ENCODE measurements around the gene RAD51C.
"Not testable (repeated sequence)": the region's sequence is repeated elsewhere in the genome, so short reads cannot be mapped to it uniquely, and the experiment has no call there.

RAD51C gene

DNA sequence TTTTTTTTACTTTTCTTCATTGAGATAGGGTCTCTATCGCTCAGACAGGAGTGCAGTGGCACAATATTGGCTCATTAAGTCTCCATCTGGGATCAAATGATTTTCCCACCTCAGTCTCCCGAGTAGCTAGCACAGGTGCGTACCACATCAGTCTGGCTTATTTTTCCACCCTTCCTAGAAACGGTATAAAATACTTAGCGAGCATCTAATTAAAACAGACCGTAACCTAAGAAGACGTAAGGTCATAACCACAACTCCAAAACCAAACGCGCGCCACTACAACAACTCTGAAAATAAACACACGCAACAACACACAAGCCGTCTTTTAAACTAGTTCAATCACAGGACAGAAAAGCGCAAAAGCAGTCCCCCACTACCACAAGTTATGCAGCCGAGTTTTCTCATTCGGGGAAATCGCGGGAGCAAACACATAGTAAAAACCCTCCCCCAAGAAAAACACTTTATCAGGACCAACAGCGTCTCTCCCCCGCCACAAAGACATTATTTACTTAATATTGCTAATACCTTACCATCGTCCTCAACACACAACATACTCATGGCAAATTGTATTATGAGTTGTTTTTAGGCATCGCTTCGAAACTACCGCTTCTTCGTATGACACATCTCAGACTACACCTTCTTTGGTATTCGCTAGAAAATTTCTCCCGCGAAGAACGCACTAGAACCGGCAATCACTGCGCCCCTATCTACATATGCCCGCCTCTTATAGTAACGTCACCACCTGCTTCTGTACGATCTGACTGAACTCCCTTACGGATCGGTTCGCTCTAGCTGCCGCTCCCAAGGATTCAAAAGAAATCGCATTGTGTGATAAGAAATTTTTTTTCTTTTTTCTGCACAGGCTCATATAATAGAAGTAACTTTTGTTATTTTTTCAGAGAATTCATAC lies 33.3 kb upstream of the RAD51C start:
- Histone ChIP-seq H3K27ac (ENCODE audit: low read length) (peak overlapping the region; percentile 80), H4K20me1 (ENCODE audit: insufficient read depth, low read length) (no peaks in the 10 kb centered on the region), H3K27me3 (ENCODE audit: low read depth, low read length) (no peaks in the 10 kb centered on the region), H3K4me2 (ENCODE audit: low read length) (peak overlapping the region; percentile 65), H3K36me3 (replicated peaks; ENCODE audit: low read depth, low read length) (no peaks in the 10 kb centered on the region), H3K4me1 (ENCODE audit: low read length) (peaks cover 5% of the 10 kb centered on the region), H3K9me3 (ENCODE audit: insufficient read depth, low read length) (no peaks in the 10 kb centered on the region), H3K4me3 (ENCODE audit: low read length) (peak overlapping the region; percentile 83), H2AFZ (ENCODE audit: low read depth, low read length) (peak overlapping the region; percentile 44), H3K79me2 (ENCODE audit: low read length) (no peaks in the 10 kb centered on the region), H3K9ac (ENCODE audit: low read length) (peak overlapping the region; percentile 66)
- TF ChIP-seq EZH2phosphoT487 (IDR thresholded peaks at IDR 0.05; ENCODE audit: low read depth) (no peak), CTCF (IDR thresholded peaks at IDR 0.05; ENCODE audit: low read depth, low read length) (no peak)

- H3K27ac ChIP-seq (ENCODE audit: low read length); H4K20me1 ChIP-seq (ENCODE audit: insufficient read depth, low read length); H3K27me3 ChIP-seq (ENCODE audit: low read depth, low read length); H3K9me3 ChIP-seq (ENCODE audit: insufficient read depth, low read length); H3K79me2 ChIP-seq (ENCODE audit: low read length); H3K4me1 ChIP-seq (ENCODE audit: low read length); H3K36me3 ChIP-seq (replicated peaks; ENCODE audit: low read depth, low read length): not testable (repeated sequence)
- Histone ChIP-seq H2AFZ (ENCODE audit: low read depth, low read length) (peak overlapping the region; percentile 44), H3K9ac (ENCODE audit: low read length) (peak overlapping the region; percentile 66), H3K4me3 (ENCODE audit: low read length) (peak overlapping the region; percentile 83), H3K4me2 (ENCODE audit: low read length) (peak overlapping the region; percentile 65)
These were observed 32.7 kb upstream of the RAD51C start for GRCh38 chr17:58659714-58660084.

- H2AFZ ChIP-seq (ENCODE audit: low read depth, low read length): no peak overlapping the region
- TF ChIP-seq CTCF (IDR thresholded peaks at IDR 0.05; ENCODE audit: low read depth, low read length) (no peak), EZH2phosphoT487 (IDR thresholded peaks at IDR 0.05; ENCODE audit: low read depth) (no peak)
- no peaks in the 10 kb centered on the region for H3K27me3 ChIP-seq (ENCODE audit: low read depth, low read length)
- H3K36me3 ChIP-seq (replicated peaks; ENCODE audit: low read depth, low read length): no peaks in the 10 kb centered on the region
- peaks cover 5% of the 10 kb centered on the region for H3K4me1 ChIP-seq (ENCODE audit: low read length)
- H3K79me2 ChIP-seq (ENCODE audit: low read length): no peaks in the 10 kb centered on the region
- H3K27ac ChIP-seq (ENCODE audit: low read length): no peak overlapping the region
- no peaks in the 10 kb centered on the region for H4K20me1 ChIP-seq (ENCODE audit: insufficient read depth, low read length)
- H3K4me3 ChIP-seq (ENCODE audit: low read length): no peak overlapping the region
- H3K9me3 ChIP-seq (ENCODE audit: insufficient read depth, low read length): no peaks in the 10 kb centered on the region
- H3K9ac ChIP-seq (ENCODE audit: low read length): no peak overlapping the region
- H3K4me2 ChIP-seq (ENCODE audit: low read length): no peak overlapping the region
These were observed 31.8 kb upstream of the RAD51C start for GRCh38 chr17:58660621-58661020.

DNA sequence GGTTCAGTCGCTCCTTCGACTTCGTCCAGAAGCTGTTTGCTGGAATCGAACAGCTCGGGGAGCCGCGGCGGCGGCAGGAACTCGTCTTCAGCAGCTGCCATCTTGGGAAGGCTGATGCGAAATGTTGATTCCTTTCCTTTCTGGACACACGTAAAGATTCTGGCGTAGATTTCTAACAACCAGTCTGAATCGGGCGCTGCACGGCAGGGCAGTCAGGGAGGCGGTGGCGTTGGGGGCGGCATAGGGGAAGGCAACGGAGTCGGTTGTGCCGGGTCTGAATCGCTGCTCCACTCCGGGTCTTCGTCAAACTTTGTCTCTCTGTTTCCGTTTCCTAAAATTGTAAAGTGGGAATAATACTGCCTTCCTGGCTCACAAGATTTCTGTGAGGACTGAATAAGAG lies 30.9 kb upstream of the RAD51C start:
- H3K36me3 ChIP-seq (replicated peaks; ENCODE audit: low read depth, low read length): no peaks in the 10 kb centered on the region
- H3K27ac ChIP-seq (ENCODE audit: low read length): no peak overlapping the region
- no peaks in the 10 kb centered on the region for H3K79me2 ChIP-seq (ENCODE audit: low read length)
- no peaks in the 10 kb centered on the region for H4K20me1 ChIP-seq (ENCODE audit: insufficient read depth, low read length)
- no peak overlapping the region for H3K4me2 ChIP-seq (ENCODE audit: low read length)
- no peak overlapping the region for H2AFZ ChIP-seq (ENCODE audit: low read depth, low read length)
- no peaks in the 10 kb centered on the region for H3K27me3 ChIP-seq (ENCODE audit: low read depth, low read length)
- TF ChIP-seq CTCF (IDR thresholded peaks at IDR 0.05; ENCODE audit: low read depth, low read length) (no peak), EZH2phosphoT487 (IDR thresholded peaks at IDR 0.05; ENCODE audit: low read depth) (no peak)
- no peaks in the 10 kb centered on the region for H3K9me3 ChIP-seq (ENCODE audit: insufficient read depth, low read length)
- no peak overlapping the region for H3K4me3 ChIP-seq (ENCODE audit: low read length)
- H3K4me1 ChIP-seq (ENCODE audit: low read length): peaks cover 5% of the 10 kb centered on the region
- no peak overlapping the region for H3K9ac ChIP-seq (ENCODE audit: low read length)
